PC-9 (cell line): ENCODE measurements around the gene LCN6. TPM values are rescaled to one million over a fixed set of nuclear protein-coding genes. Genes with fewer than 3 reads are reported as not detected.

ENCODE experiments used
- BruUV-seq: library from RNA; stranded (reverse); fragments of 400-500 nt; replicated peaks from 2 replicates; lab custom pipeline; 2021; lab: Mats Ljungman, UMichigan
- CTCF ChIA-PET: fragments of 300-600 bp; sonication (Branson Sonifier 250); formaldehyde crosslinking; loops from one replicate; lab custom pipeline; 2022; ENCODE audit warnings: antibody characterized with exemption; lab: Charles Lee
- POLR2A ChIA-PET: fragments of 300-600 bp; sonication (Branson Sonifier 250); formaldehyde crosslinking; loops from one replicate; lab custom pipeline; 2022; ENCODE audit warnings: antibody characterized with exemption; ENCODE audit not compliant: unreplicated experiment; lab: Charles Lee
- DNase-seq, 2 experiments: peaks; one replicate each; pipeline versions ENCODE4 v3.0.0 to v3.0.0-alpha.2; 2015 to 2022; ENCODE audit warnings: mixed read lengths in 1 of 2
- H2AFZ ChIP-seq: fragments of 200-600 bp; sonication (generic); 2 replicates; pipeline ENCODE4 v1.8.1; 2017; ENCODE audit warnings: antibody characterized with exemption
- H3F3A ChIP-seq: fragments of 200-600 bp; sonication (generic); 2 replicates; pipeline ENCODE4 v1.8.1; 2017; ENCODE audit warnings: antibody characterized with exemption, mild to moderate bottlenecking, low read depth; ENCODE audit not compliant: insufficient read depth
- H3K27ac ChIP-seq: fragments of 200-600 bp; sonication (generic); 2 replicates; pipeline ENCODE4 v1.6.1; 2016; ENCODE audit warnings: mixed run types
- H3K27me3 ChIP-seq: fragments of 200-600 bp; sonication (generic); 2 replicates; pipeline ENCODE4 v1.6.1; 2016; ENCODE audit warnings: low read depth, mixed run types; ENCODE audit not compliant: insufficient read depth
- H3K36me3 ChIP-seq: fragments of 200-600 bp; sonication (generic); 2 replicates; pipeline ENCODE4 v1.6.1; 2016; ENCODE audit warnings: low read depth, mixed run types
- H3K4me1 ChIP-seq: fragments of 200-600 bp; sonication (generic); replicated peaks from 2 replicates; pipeline ENCODE4 v1.6.1; 2016; ENCODE audit warnings: mixed run types; ENCODE audit not compliant: insufficient read depth
- H3K4me2 ChIP-seq: fragments of 200-600 bp; sonication (generic); 2 replicates; pipeline ENCODE4 v1.6.1; 2017; ENCODE audit warnings: mixed run types
- H3K4me3 ChIP-seq: fragments of 200-600 bp; sonication (generic); 2 replicates; pipeline ENCODE4 v1.6.1; 2016; ENCODE audit warnings: mixed run types
- H3K79me2 ChIP-seq: fragments of 200-600 bp; sonication (generic); 2 replicates; pipeline ENCODE4 v1.6.1; 2017; ENCODE audit warnings: low read depth, mixed run types
- H3K9me2 ChIP-seq: fragments of 200-600 bp; sonication (generic); 2 replicates; pipeline ENCODE4 v1.8.1; 2017; ENCODE audit warnings: mild to moderate bottlenecking; ENCODE audit not compliant: insufficient read depth
- H3K9me3 ChIP-seq: fragments of 200-600 bp; sonication (generic); 2 replicates; pipeline ENCODE4 v1.8.1; 2016; ENCODE audit warnings: low read depth; ENCODE audit not compliant: insufficient read depth
- H4K20me1 ChIP-seq: fragments of 200-600 bp; sonication (generic); 2 replicates; pipeline ENCODE4 v1.8.1; 2017; ENCODE audit not compliant: insufficient read depth
- CTCF ChIP-seq: fragments of 200-600 bp; sonication (generic); conservative IDR thresholded peaks from 2 replicates; pipeline ENCODE4 v1.6.1; 2017; ENCODE audit warnings: mixed run types, antibody characterized with exemption, mild to moderate bottlenecking, moderate library complexity
- EZH2 ChIP-seq: fragments of 200-600 bp; sonication (generic); IDR thresholded peaks from 2 replicates; pipeline ENCODE4 v1.8.0; 2017; ENCODE audit warnings: antibody characterized with exemption, low read depth
- intact Hi-C: fragments of 100-400 bp; cut with micrococcal nuclease; formaldehyde crosslinking; loops from one replicate; pipeline ENCODE4 v1.10.0; 2022; ENCODE audit not compliant: unreplicated experiment
- total RNA-seq: library from RNA; stranded (reverse); gene quantifications from 2 replicates; pipeline ENCODE4 v1.2.3, GENCODE V29; 2021

Gene LCN6
- total RNA-seq, 1 experiment from 2014 or later = not detected

DNA sequence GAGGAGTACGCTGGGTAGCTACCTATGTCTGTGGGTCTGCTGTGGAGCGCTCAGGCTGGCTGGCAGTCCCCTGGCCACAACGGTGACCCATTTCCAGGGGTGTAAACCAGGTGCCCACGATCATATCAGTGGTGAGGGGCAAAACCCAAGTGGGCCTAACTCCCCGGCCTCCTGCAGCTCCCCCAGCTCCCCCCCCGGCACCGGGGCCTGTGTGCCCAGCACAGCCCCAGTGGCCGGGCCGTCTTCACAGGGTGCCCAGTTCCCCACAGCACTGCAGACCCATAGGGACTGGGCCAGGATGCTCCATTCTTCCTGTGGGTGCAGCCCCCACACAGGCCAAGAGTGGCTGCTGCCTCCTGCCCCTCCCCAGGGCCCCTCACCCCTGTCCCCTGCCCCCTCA is 10.7 kb upstream of the LCN6 start:
- Histone ChIP-seq H3F3A (no peaks in the 10 kb centered on the region), H4K20me1 (no peaks in the 10 kb centered on the region), H3K9me3 (no peaks in the 10 kb centered on the region), H3K79me2 (no peaks in the 10 kb centered on the region), H2AFZ (no peak overlapping the region), H3K4me1 (no peaks in the 10 kb centered on the region), H3K36me3 (no peaks in the 10 kb centered on the region), H3K27me3 (peaks cover 20% of the 10 kb centered on the region; the same call in 1 of the 2 replicates), H3K4me3 (no peak overlapping the region), H3K27ac (no peak overlapping the region), H3K9me2 (no peaks in the 10 kb centered on the region), H3K4me2 (no peak overlapping the region)
- TF ChIP-seq CTCF (no peak), EZH2 (no peak)
- intact Hi-C loops = no loop called here
- CTCF ChIA-PET = no interaction called here
- no TSS peak for BruUV-seq
- POLR2A ChIA-PET = no interaction called here
- no peak for DNase-seq

GRCh38 chr9:136757751-136758140 is 9.4 kb upstream of the LCN6 start:
- Histone ChIP-seq H3K9me2 (no peaks in the 10 kb centered on the region), H3K4me1 (no peaks in the 10 kb centered on the region), H3K4me2 (no peak overlapping the region), H3K4me3 (no peak overlapping the region), H3K9me3 (0 out of 2 replicates have a peak, but pooled peaks cover 2% of the 10 kb centered on the region), H3K27me3 (peaks cover 32% of the 10 kb centered on the region), H3K79me2 (no peaks in the 10 kb centered on the region), H3K27ac (no peak overlapping the region), H3K36me3 (no peaks in the 10 kb centered on the region), H2AFZ (no peak overlapping the region), H4K20me1 (no peaks in the 10 kb centered on the region), H3F3A (no peaks in the 10 kb centered on the region)
- intact Hi-C loops = no loop called here
- DNase-seq = no peak
- ChIA-PET POLR2A (interaction anchor here (0.7 kb wide), 1 partner anchor 479 kb away, joined by 3 read pairs; no protein-coding TSS in a partner anchor), CTCF (interaction anchor here (0.6 kb wide), 1 partner anchor 479 kb away, joined by 3 read pairs; no protein-coding TSS in a partner anchor)
- no TSS peak for BruUV-seq
- TF ChIP-seq CTCF (no peak), EZH2 (no peak)

DNA sequence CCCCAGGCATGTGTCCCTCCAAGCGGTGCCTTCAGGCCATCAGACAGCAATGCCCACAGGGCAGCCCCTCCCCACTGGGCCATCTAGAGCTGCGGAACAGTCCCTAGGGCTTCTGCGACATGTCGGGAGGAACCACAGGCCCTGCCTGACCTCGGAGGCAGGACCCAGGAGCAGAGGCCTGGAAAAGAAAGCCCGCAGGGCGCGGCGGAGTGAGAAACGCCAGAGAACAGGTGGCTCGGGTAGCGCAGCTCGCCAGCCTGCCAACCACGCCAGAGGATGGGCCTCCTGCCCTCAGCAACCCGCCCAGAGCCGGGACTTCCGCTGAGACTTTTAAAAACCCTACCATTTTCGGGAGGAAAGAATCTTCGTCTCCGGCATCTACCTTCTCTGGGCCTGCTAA is 9.0 kb upstream of the LCN6 start:
- intact Hi-C loops = no loop called here
- H3K9me3 ChIP-seq = peaks cover 4% of the 10 kb centered on the region; the same call in 1 of the 2 replicates
- no peaks in the 10 kb centered on the region for H4K20me1 ChIP-seq
- no peak overlapping the region for H3K27ac ChIP-seq
- ChIA-PET POLR2A (interaction anchor here (0.7 kb wide), 1 partner anchor 479 kb away, joined by 3 read pairs; no protein-coding TSS in a partner anchor), CTCF (interaction anchor here (0.6 kb wide), 1 partner anchor 479 kb away, joined by 3 read pairs; no protein-coding TSS in a partner anchor)
- H3K79me2 ChIP-seq = no peaks in the 10 kb centered on the region
- TF ChIP-seq CTCF (no peak), EZH2 (no peak)
- H3K4me3 ChIP-seq = no peak overlapping the region
- no peak overlapping the region for H2AFZ ChIP-seq
- H3K9me2 ChIP-seq = no peaks in the 10 kb centered on the region
- H3F3A ChIP-seq = no peaks in the 10 kb centered on the region
- DNase-seq = no peak
- H3K36me3 ChIP-seq = no peaks in the 10 kb centered on the region
- no TSS peak for BruUV-seq
- no peaks in the 10 kb centered on the region for H3K4me1 ChIP-seq
- no peak overlapping the region for H3K4me2 ChIP-seq
- H3K27me3 ChIP-seq = peaks cover 34% of the 10 kb centered on the region
